ENCODE results near the gene PXDC1.

PXDC1 gene

DNA sequence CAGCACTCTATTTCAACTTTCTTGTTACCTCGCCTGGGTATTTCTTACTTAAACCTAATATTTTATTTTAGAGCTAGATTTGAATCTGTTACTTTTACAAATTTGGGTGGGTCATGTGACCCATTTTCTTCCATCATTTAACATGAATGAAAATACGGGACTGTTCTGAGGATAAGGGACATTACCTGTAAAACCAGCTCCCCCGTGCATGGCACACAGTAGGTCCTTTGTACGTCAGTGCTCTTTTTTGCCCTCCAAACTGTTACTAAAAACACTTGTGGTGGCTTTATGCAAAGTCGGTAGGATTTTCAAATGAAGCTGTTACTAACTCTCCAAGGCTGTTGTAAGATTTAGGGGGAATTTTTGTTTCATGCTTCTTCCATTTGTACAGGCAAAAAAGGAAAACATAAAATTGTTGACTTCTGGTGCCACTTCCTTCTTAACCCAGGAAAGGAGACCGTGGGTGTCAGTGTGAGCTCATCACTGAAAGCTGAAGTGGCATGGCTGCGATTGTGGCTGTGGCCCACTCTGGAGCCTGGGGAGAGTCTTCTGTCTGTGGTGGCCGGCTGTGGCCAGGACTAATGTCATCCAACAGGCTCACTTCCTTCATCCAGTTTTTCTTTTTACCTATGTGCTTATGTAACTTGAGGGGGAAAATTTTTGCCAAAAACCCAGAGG, 40.2 kb upstream of the PXDC1 start:
- Histone ChIP-seq H3K27me3 (replicated peaks; ENCODE audit: control insufficient read depth, insufficient read depth, low read length) (no peaks in the 10 kb centered on the region), H3K9ac (ENCODE audit: low read length) (no peak overlapping the region), H3K4me1 (ENCODE audit: control insufficient read depth, insufficient read depth, low read length) (peaks cover 10% of the 10 kb centered on the region), H3K4me3 (ENCODE audit: low read length) (no peak overlapping the region), H3K9me3 (ENCODE audit: control insufficient read depth, low read length) (no peaks in the 10 kb centered on the region), H3K36me3 (ENCODE audit: control insufficient read depth, insufficient read depth, low read length, severe bottlenecking) (no peaks in the 10 kb centered on the region)
- DNase-seq (ENCODE audit: low read depth), result no peak

DNA sequence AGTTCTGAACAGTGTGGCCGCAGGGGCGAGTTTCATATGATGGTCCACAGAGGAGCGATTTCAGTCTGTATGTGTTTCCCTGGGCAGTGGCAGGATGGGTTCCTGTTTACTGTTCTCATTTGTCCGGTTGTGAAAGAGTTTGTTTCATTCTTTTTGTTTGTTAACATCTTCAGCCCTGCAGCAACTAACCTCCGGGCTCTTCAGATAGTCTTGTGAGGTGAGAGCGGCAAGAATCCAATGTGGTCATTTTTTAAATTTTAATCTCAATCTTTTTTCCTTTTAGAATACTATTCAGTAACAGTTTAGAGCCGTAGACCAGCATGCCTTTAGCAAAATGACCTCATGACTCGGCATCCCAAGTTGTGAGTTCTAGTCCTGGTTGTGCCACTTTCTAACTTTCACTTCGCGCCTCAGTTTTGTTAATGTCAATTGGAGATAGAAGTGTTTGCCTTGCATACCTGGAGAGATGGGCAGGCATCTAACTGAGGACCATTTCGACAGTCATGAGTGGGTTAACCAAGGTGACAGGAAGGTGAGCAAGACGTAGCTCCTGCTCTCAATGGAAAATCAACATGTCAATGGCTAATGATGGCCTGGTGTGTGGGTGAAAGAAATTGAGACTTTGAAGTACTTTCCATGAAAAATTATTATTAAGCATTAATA, 38.5 kb upstream of the PXDC1 start:
- H3K9ac ChIP-seq (ENCODE audit: low read length), result no peak overlapping the region
- no peaks in the 10 kb centered on the region for H3K36me3 ChIP-seq (ENCODE audit: control insufficient read depth, insufficient read depth, low read length, severe bottlenecking)
- no peaks in the 10 kb centered on the region for H3K27me3 ChIP-seq (replicated peaks; ENCODE audit: control insufficient read depth, insufficient read depth, low read length)
- peaks cover 21% of the 10 kb centered on the region for H3K4me1 ChIP-seq (ENCODE audit: control insufficient read depth, insufficient read depth, low read length)
- H3K9me3 ChIP-seq (ENCODE audit: control insufficient read depth, low read length), result no peaks in the 10 kb centered on the region
- DNase-seq (ENCODE audit: low read depth), result no peak
- H3K4me3 ChIP-seq (ENCODE audit: low read length), result no peak overlapping the region

DNA sequence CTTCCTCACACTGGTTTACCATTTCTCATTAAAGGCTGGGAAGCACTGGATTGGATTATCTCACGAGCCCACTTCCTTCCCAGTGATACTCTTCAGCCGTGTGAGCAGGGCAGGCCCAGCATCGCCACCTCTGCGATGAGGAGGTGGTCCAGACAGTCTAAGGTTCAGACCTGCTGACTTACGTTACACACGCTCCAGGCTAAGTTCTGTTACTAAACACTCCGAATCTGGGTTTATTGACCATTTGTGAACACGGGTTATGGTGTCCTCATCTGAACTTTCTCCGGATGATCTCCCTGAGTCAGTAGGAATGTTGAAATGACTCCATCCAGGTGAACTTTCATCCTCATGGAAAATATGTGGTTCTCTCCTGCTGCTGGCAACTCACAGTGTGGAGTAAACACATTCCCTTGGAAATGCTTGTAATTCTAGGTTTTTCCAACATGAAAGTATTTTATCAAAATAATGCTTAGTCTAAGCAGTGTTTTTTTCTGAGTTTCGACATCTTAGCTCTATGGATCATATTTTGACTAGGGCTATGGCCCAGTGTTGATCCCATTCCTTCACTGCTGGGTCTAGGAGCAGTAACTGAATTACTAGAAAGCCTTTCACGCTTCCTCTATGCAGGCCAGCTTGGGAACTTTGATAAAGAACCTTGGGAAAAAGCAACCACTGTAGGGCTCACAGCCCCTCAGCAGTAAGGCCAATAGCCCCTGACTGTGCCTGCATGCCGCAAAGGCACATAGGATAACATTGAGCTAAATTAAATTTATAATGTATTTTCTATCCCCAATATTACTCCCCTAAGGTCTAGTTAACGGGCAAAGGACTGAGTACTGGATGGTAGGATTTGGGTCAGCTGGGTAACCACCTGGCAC, 37.7 kb upstream of the PXDC1 start:
- Histone ChIP-seq H3K9ac (ENCODE audit: low read length) (no peak overlapping the region), H3K27me3 (replicated peaks; ENCODE audit: control insufficient read depth, insufficient read depth, low read length) (no peaks in the 10 kb centered on the region), H3K9me3 (ENCODE audit: control insufficient read depth, low read length) (no peaks in the 10 kb centered on the region), H3K4me3 (ENCODE audit: low read length) (no peak overlapping the region), H3K4me1 (ENCODE audit: control insufficient read depth, insufficient read depth, low read length) (peaks cover 21% of the 10 kb centered on the region), H3K36me3 (ENCODE audit: control insufficient read depth, insufficient read depth, low read length, severe bottlenecking) (no peaks in the 10 kb centered on the region)
- peak; percentile 51 for DNase-seq (ENCODE audit: low read depth)

DNA sequence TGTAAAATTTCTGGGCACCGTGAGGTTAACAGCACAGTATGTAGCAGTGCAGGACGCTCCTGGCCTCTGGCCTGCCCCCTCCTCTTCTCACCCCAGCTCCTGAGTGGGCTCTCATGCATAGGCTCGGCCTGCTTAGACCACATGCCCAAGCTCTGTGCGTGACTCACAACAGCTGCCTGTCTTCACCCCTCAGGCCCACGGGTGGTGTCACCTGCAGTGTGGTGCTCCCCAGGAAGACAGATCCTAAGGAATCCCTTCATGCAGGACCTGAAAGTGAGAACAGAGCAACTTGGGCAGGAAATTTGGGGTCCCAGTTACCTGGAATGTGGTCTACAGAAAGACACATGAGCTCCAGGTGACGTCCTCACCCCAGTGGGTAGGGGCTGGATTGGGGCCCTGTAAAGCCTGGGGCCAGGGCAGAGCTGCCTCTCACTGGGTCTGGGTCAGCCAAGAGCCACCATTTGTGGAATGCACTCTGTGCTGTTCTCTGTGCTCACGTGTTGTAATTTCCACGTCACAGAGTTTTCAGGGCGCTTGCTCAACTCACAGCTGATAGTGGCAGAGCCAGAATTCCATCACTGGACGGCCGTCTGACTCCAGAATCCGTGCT, 37.0 kb upstream of the PXDC1 start:
- Histone ChIP-seq H3K4me3 (ENCODE audit: low read length) (no peak overlapping the region), H3K27me3 (replicated peaks; ENCODE audit: control insufficient read depth, insufficient read depth, low read length) (no peaks in the 10 kb centered on the region), H3K4me1 (ENCODE audit: control insufficient read depth, insufficient read depth, low read length) (peaks cover 21% of the 10 kb centered on the region), H3K9ac (ENCODE audit: low read length) (no peak overlapping the region), H3K36me3 (ENCODE audit: control insufficient read depth, insufficient read depth, low read length, severe bottlenecking) (no peaks in the 10 kb centered on the region), H3K9me3 (ENCODE audit: control insufficient read depth, low read length) (no peaks in the 10 kb centered on the region)
- no peak for DNase-seq (ENCODE audit: low read depth)

DNA sequence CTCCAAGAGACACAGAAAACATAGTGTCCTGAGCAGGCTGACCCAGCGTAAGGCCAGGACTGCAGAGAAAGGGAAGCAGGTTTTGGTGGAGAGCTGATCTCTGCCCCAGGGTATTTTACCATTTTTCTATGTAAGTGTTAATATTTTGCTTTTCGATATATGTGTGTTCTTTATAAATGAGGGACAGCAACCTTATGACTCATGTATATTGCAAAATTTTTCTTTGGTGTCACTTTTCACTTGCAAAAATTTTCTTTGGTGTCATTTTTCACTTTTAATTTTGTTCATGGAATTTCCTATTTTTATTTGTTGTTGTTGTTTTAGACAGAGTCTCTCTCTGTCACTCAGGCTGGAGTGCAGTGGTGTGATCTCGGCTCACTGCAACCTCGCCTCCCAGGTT, 34.6 kb upstream of the PXDC1 start:
- Histone ChIP-seq H3K9ac (ENCODE audit: low read length) (no peak overlapping the region), H3K4me1 (ENCODE audit: control insufficient read depth, insufficient read depth, low read length) (peaks cover 30% of the 10 kb centered on the region), H3K36me3 (ENCODE audit: control insufficient read depth, insufficient read depth, low read length, severe bottlenecking) (no peaks in the 10 kb centered on the region), H3K9me3 (ENCODE audit: control insufficient read depth, low read length) (no peaks in the 10 kb centered on the region), H3K27me3 (replicated peaks; ENCODE audit: control insufficient read depth, insufficient read depth, low read length) (peaks cover 6% of the 10 kb centered on the region), H3K4me3 (ENCODE audit: low read length) (no peak overlapping the region)
- DNase-seq (ENCODE audit: low read depth), result peak; percentile 68

DNA sequence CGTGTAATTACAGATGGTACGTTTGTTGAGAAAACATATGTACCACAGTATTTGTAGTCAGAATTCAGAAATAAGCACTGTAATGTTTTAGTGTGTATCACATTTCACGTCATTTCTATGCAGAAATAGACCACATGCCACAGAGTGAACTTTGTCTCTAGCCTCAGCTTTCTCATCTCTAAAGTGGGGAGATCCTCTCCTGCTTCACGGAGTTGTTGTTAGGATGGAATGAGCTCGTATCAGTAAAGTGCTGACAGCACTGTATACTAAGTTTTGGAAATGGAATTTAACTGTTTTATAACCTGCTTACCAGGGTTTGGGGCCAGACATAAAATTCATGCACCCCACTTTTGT, 34.2 kb upstream of the PXDC1 start:
- no peak for DNase-seq (ENCODE audit: low read depth)
- H3K4me1 ChIP-seq (ENCODE audit: control insufficient read depth, insufficient read depth, low read length), result peaks cover 30% of the 10 kb centered on the region
- peaks cover 6% of the 10 kb centered on the region for H3K27me3 ChIP-seq (replicated peaks; ENCODE audit: control insufficient read depth, insufficient read depth, low read length)
- H3K9ac ChIP-seq (ENCODE audit: low read length), result no peak overlapping the region
- H3K4me3 ChIP-seq (ENCODE audit: low read length), result no peak overlapping the region
- no peaks in the 10 kb centered on the region for H3K36me3 ChIP-seq (ENCODE audit: control insufficient read depth, insufficient read depth, low read length, severe bottlenecking)
- H3K9me3 ChIP-seq (ENCODE audit: control insufficient read depth, low read length), result no peaks in the 10 kb centered on the region

DNA sequence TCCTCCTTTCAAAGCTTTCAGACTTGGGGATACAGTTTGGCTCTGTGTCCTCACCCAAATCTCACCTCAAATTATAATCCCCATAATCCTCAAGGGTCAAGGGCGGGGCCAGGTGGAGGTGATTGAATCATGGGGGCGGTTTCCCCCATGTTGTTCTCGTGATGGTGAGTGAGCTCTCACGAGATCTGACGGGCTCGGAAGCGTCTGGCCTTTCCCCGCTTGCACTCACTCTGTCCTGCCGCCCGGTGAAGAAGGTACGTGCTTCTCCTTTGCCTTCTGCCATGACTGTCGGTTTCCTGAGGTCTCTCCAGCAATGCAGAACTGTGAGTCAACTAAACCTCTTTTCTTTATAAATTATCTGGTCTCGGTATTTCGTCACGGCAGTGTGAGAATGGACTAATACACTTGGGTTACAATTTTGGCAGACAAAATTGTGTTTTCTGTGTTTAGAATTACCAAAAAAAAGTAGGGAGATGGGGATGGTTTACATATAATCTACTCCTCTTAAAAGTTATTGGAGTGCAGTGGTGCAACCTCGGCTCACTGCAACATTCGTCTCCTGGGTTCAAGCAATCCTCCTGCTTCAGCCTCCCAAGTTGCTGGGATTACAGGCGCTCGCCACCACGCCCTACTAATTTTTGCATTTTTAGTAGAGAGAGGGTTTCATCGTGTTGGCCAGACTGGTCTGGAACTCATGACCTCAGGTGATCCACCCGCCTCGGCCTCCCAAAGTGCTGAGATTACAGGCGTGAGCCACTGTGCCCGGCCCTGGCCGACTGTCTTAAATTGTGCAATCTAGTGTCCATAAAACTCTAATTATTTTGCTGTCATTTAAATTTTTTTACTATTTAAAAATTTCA, 33.6 kb upstream of the PXDC1 start:
- H3K9me3 ChIP-seq (ENCODE audit: control insufficient read depth, low read length), result no peaks in the 10 kb centered on the region
- no peak for DNase-seq (ENCODE audit: low read depth)
- H3K27me3 ChIP-seq (replicated peaks; ENCODE audit: control insufficient read depth, insufficient read depth, low read length), result peaks cover 6% of the 10 kb centered on the region
- no peak overlapping the region for H3K9ac ChIP-seq (ENCODE audit: low read length)
- no peak overlapping the region for H3K4me3 ChIP-seq (ENCODE audit: low read length)
- H3K36me3 ChIP-seq (ENCODE audit: control insufficient read depth, insufficient read depth, low read length, severe bottlenecking), result no peaks in the 10 kb centered on the region
- peaks cover 30% of the 10 kb centered on the region for H3K4me1 ChIP-seq (ENCODE audit: control insufficient read depth, insufficient read depth, low read length)

DNA sequence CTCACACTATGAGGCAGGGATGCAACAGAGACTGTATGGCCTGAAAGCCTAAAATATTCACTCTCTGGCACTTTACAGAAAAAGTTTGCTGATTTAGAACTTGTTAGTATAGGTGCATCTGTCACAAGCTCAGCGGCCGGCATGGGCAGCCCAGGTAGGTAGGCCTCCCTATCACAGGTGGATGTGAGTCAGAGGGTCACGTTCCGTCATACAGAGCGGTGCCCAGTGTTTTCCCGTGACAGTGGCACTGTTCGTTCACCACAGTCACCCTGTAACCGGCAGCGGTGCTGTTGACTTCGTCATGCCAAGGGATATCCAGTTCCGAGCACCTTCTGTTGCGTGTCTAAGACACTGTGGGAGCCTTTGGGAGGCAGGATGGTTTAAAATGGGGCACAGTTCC, 32.9 kb upstream of the PXDC1 start:
- DNase-seq (ENCODE audit: low read depth), result no peak
- Histone ChIP-seq H3K9ac (ENCODE audit: low read length) (no peak overlapping the region), H3K4me1 (ENCODE audit: control insufficient read depth, insufficient read depth, low read length) (peaks cover 25% of the 10 kb centered on the region)

DNA sequence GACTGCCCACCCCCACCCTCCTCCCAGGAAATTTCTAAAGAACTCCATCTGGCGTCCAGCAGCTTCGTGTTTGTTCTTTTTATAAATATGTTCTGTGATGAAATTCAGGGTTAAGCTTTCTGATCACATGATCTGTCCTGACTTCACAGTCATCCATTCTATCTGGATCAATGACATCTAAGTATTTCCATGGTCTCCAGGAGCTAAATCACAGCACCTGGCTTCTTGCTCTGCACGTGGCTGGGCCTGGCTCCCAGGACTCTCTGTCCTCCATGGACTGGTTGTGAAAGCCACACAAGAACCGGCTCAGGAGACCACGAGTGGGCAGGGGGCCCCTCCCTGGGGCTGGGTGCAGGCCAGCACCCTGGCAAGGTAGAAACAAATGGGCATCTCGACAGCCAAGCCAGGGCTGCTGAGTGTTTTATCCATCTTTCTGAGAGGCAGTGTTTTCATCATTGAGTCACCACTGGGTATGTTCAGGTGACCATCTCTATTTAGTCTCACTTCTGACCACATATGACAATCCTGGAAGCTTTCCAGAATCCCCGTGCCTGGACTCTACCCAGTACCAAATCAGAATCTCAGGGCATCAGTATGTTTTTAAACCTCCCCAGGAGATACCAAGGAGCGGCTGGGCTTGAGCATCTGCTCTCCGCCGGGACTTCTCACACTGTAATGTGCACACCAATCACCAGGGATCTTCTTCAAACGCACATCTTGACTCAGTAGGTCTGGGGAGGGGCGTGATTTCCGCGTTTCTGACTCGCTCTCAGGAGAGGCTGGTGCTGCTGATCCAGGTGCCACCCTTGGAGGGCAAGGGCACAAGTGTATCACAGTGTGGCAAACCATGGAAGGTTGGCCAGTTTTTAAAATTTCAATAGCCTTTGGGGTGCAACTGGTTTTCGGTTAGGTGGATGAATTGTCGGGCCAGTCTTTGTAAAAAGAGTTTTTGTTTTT, 31.6 kb upstream of the PXDC1 start:
- Histone ChIP-seq H3K4me3 (ENCODE audit: low read length) (no peak overlapping the region), H3K36me3 (ENCODE audit: control insufficient read depth, insufficient read depth, low read length, severe bottlenecking) (no peaks in the 10 kb centered on the region), H3K9me3 (ENCODE audit: control insufficient read depth, low read length) (no peaks in the 10 kb centered on the region), H3K27me3 (replicated peaks; ENCODE audit: control insufficient read depth, insufficient read depth, low read length) (peaks cover 6% of the 10 kb centered on the region), H3K9ac (ENCODE audit: low read length) (no peak overlapping the region), H3K4me1 (ENCODE audit: control insufficient read depth, insufficient read depth, low read length) (peaks cover 19% of the 10 kb centered on the region)
- DNase-seq (ENCODE audit: low read depth), result peak; percentile 24

More for the DNA sequence above, 32.9 kb upstream of the PXDC1 start:
- no peak overlapping the region for H3K4me3 ChIP-seq (ENCODE audit: low read length)
- H3K36me3 ChIP-seq (ENCODE audit: control insufficient read depth, insufficient read depth, low read length, severe bottlenecking), result no peaks in the 10 kb centered on the region
- H3K9me3 ChIP-seq (ENCODE audit: control insufficient read depth, low read length), result no peaks in the 10 kb centered on the region
- peaks cover 6% of the 10 kb centered on the region for H3K27me3 ChIP-seq (replicated peaks; ENCODE audit: control insufficient read depth, insufficient read depth, low read length)

DNA sequence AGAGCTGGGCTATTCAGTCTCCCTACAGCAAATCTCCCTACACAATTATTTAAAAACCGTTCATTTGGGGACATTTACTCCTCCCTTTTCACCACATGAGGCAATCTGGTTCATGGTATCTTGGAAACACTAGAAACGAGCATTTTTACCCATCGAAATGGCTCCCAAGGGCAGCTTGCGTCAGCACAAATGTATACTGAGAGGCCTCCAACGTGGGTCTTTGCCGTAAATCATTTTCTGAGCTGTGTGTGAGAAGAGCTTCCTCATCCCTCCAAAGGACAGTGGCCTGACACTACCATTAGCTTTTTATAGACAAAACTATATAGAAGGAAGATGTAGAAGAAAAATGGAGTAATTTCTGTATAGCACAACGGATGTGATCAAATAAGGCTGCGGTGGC, 30.0 kb upstream of the PXDC1 start:
- no peak for DNase-seq (ENCODE audit: low read depth)

More for the DNA sequence above, 30.0 kb upstream of the PXDC1 start:
- Histone ChIP-seq H3K9ac (ENCODE audit: low read length) (no peak overlapping the region), H3K9me3 (ENCODE audit: control insufficient read depth, low read length) (no peaks in the 10 kb centered on the region), H3K4me3 (ENCODE audit: low read length) (no peak overlapping the region), H3K36me3 (ENCODE audit: control insufficient read depth, insufficient read depth, low read length, severe bottlenecking) (no peaks in the 10 kb centered on the region), H3K27me3 (replicated peaks; ENCODE audit: control insufficient read depth, insufficient read depth, low read length) (peaks cover 6% of the 10 kb centered on the region), H3K4me1 (ENCODE audit: control insufficient read depth, insufficient read depth, low read length) (peaks cover 19% of the 10 kb centered on the region)

Data from adipocyte (in vitro differentiated cells).